Spinal cord (tissue), 10 donors: ENCODE data around the gene TENT5C. TPM values are rescaled to one million over a fixed set of nuclear protein-coding genes. Genes with fewer than 3 reads are reported as not detected.
"Not testable (repeated sequence)": the region's sequence is repeated elsewhere in the genome, so short reads cannot be mapped to it uniquely, and the experiment has no call there.

Experiments used
- DNase-seq, 6 donors: peaks; one replicate each; pipeline versions ENCODE4 v3.0.0 to v3.0.0-alpha.2; 2013 to 2015; ENCODE audit warnings: low spot score in 6 of 6, low read depth in 4 of 6
- H3K27ac ChIP-seq: one replicate; pipeline ENCODE4 v1.5.1; 2013; ENCODE audit warnings: low read depth, low read length, control low read depth
- H3K27me3 ChIP-seq: one replicate; pipeline ENCODE4 v1.6.1; 2013; ENCODE audit warnings: low read length; ENCODE audit not compliant: control insufficient read depth, insufficient read depth
- H3K36me3 ChIP-seq: one replicate; pipeline ENCODE4 v1.6.1; 2013; ENCODE audit warnings: low read length; ENCODE audit not compliant: control insufficient read depth, insufficient read depth
- H3K4me1 ChIP-seq: one replicate; pipeline ENCODE4 v1.6.1; 2013; ENCODE audit warnings: low read length; ENCODE audit not compliant: control insufficient read depth, insufficient read depth
- H3K4me3 ChIP-seq: one replicate; pipeline ENCODE4 v1.5.1; 2013; ENCODE audit warnings: low read depth, low read length, control low read depth
- H3K9me3 ChIP-seq: one replicate; pipeline ENCODE4 v1.6.1; 2013; ENCODE audit warnings: low read length; ENCODE audit not compliant: control insufficient read depth, insufficient read depth
- WGBS: methylation state at CpG from one replicate; pipeline ENCODE4 v1.1.5; 2013; ENCODE audit warnings: missing lambda C conversion rate; ENCODE audit not compliant: insufficient coverage; 5-methylcytosine and 5-hydroxymethylcytosine counted together
- long read RNA-seq, 4 donors: transcript quantifications; one replicate each; lab custom pipeline, GENCODE V29; 2026
- polyA plus RNA-seq, 2 donors: library from polyadenylated mRNA; unstranded; fragments of 120-200 nt; gene quantifications; one replicate each; pipeline ENCODE4 v1.2.1, GENCODE V29; 2013; ENCODE audit not compliant: insufficient read length in 2 of 2
- total RNA-seq, 2 donors: library from RNA; depleted of rRNA in 1 of 2; stranded (reverse); fragments of 120-200 nt in 1 of 2; fragments of >200 nt in 1 of 2; gene quantifications; one replicate each; pipeline versions ENCODE4 v1.2.3 to v1.2.4, GENCODE V29; 2013 to 2014
- donor health status: healthy.

Gene TENT5C
- total RNA-seq, result 10 to 100 TPM; 15.3 to 42.1 TPM
- polyA plus RNA-seq, result 1 to 10 TPM; 2.0 to 2.3 TPM
- long read RNA-seq, donor 1, result 0 reads
- long read RNA-seq, donor 2, full-length matches to known transcripts, result 1 of 8 reads
- long read RNA-seq, donor 2, partial matches to known transcripts, result 7 of 8 reads
- long read RNA-seq, donor 2, other reads (novel, unspliced or antisense), result 0 of 8 reads
- long read RNA-seq, donor 3, result 0 reads
- long read RNA-seq, donor 4, full-length matches to known transcripts, result 2 of 2 reads
- long read RNA-seq, donor 4, partial matches to known transcripts, result 0 of 2 reads
- long read RNA-seq, donor 4, other reads (novel, unspliced or antisense), result 0 of 2 reads

- peak; percentile 82 to 98 (median 87) for DNase-seq
- under 1% methylated on average over 79 of the region's 79 CpGs for WGBS
- peak within 1 kb of the TSS; percentile 78 for H3K4me3 ChIP-seq
- no peaks in the 10 kb centered on the region for H3K36me3 ChIP-seq
- H3K4me1 ChIP-seq, result peaks cover 19% of the 10 kb centered on the region
- peak within 1 kb of the TSS; percentile 86 for H3K27ac ChIP-seq
- no peaks in the 10 kb centered on the region for H3K9me3 ChIP-seq
- peaks cover 30% of the 10 kb centered on the region for H3K27me3 ChIP-seq
These were observed at the start of gene TENT5C for GRCh38 chr1:117605774-117606648. Gene TENT5C (plus strand): TSS chr1:117606048. CDS start chr1:117622869, 16,821 bp downstream.

DNA sequence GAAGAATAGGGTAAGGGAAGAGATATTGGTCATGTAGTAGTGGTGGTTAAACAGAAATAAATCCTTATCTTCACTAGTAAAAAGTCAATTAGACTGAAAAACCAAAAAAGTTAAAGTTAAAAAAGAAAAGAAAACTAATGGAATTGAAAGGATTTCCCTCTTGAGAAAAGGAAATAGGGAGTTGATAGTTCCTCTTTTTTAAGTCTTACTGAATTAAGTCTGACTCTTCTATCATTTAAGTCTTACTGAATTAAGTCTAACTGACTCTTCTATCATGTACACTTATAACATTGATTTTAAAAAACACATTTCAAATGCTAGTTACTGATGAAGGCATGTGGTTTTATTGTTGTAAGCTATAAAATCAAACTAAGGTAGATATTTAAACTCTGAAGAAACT, 49.5 kb upstream of the TENT5C start:
- DNase-seq, result no peak
- Histone ChIP-seq H3K9me3 (no peaks in the 10 kb centered on the region), H3K27ac (no peak overlapping the region), H3K36me3 (no peaks in the 10 kb centered on the region), H3K27me3 (no peaks in the 10 kb centered on the region), H3K4me3 (no peak overlapping the region), H3K4me1 (no peaks in the 10 kb centered on the region)

DNA sequence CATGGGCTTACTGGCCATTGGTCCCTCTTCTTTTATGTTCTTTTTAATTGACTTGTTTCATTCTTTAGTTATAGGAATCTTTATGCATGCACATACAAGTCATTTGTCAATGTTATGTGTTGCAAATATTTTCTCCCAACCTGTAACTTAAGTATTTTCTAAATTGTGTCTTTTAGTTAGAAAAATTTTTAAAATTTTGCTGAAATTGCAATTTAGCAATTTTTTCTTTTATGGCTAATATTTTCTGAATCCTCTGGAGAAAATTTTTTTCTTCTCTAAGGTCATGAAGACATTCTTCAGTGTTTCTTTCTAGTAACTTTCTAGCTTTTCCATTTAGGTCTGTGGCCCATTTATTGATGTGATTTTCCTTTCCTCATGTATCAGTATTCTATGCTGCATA, 48.9 kb upstream of the TENT5C start:
- H3K4me1 ChIP-seq, result no peaks in the 10 kb centered on the region
- DNase-seq, result no peak
- no peak overlapping the region for H3K4me3 ChIP-seq
- H3K36me3 ChIP-seq, result no peaks in the 10 kb centered on the region
- H3K9me3 ChIP-seq, result no peaks in the 10 kb centered on the region
- H3K27ac ChIP-seq, result no peak overlapping the region
- no peaks in the 10 kb centered on the region for H3K27me3 ChIP-seq

GRCh38 chr1:117558451-117558850, 47.4 kb upstream of the TENT5C start:
- DNase-seq, H3K9me3 ChIP-seq, H3K36me3 ChIP-seq: not testable (repeated sequence)

DNA sequence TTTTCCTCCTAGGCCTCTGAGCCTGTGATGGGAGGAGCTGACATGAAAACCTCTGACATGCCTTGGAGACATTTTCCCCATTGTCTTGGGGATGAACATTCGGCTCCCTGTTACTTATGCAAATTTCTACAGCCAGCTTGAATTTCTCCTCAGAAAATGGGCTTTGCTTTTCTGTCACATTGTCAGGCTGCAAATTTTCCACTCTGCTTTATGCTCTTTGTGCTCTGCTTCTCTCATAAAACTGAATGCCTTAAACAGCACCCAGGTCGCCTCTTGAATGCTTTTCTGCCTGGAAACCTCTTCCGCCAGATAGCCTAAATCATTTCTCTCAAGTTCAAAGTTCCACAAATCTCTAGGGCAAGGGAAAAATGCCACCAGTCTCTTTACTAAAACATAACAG, 46.7 kb upstream of the TENT5C start:
- H3K9me3 ChIP-seq, result no peaks in the 10 kb centered on the region
- no peaks in the 10 kb centered on the region for H3K4me1 ChIP-seq
- WGBS, result 72% methylated on average over 3 of the region's 3 CpGs
- no peak for DNase-seq
- no peaks in the 10 kb centered on the region for H3K36me3 ChIP-seq
- H3K4me3 ChIP-seq, result no peak overlapping the region
- H3K27ac ChIP-seq, result no peak overlapping the region
- H3K27me3 ChIP-seq, result no peaks in the 10 kb centered on the region

More at GRCh38 chr1:117558451-117558850, 47.4 kb upstream of the TENT5C start:
- H3K4me1 ChIP-seq, H3K27ac ChIP-seq, H3K27me3 ChIP-seq, H3K4me3 ChIP-seq: not testable (repeated sequence)

- Histone ChIP-seq H3K4me3 (no peak overlapping the region), H3K27me3 (no peaks in the 10 kb centered on the region), H3K4me1 (no peaks in the 10 kb centered on the region), H3K27ac (no peak overlapping the region), H3K9me3 (no peaks in the 10 kb centered on the region), H3K36me3 (no peaks in the 10 kb centered on the region)
- DNase-seq, result no peak
- no CpG with 5 or more reads among the region's 3 CpGs for WGBS
These were observed 45.9 kb upstream of the TENT5C start for GRCh38 chr1:117559985-117560384.

DNA sequence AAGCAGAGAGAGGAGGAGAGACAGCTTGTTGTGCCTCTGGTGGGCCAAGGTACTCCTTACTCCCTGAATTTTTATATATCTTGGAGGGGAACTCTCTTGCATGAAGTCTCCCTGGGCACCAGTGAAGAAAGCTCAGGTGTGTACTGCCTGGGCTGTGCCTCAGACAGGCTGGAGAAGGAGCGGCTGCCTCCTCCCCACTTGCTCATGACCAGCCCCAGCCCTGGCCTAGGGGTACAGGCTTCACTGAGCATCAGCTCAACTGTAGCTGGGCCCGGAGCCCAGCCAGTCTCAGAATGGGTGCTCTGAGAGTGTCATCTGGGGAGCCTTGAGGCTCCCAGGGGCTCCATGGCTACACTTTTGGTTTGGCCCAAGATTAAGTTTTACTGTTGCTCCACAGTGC, 44.8 kb upstream of the TENT5C start:
- H3K27ac ChIP-seq, result no peak overlapping the region
- no peaks in the 10 kb centered on the region for H3K9me3 ChIP-seq
- WGBS, result 83% methylated on average over 1 of the region's 2 CpGs
- no peaks in the 10 kb centered on the region for H3K36me3 ChIP-seq
- no peaks in the 10 kb centered on the region for H3K4me1 ChIP-seq
- no peak overlapping the region for H3K4me3 ChIP-seq
- no peak for DNase-seq
- no peaks in the 10 kb centered on the region for H3K27me3 ChIP-seq

DNA sequence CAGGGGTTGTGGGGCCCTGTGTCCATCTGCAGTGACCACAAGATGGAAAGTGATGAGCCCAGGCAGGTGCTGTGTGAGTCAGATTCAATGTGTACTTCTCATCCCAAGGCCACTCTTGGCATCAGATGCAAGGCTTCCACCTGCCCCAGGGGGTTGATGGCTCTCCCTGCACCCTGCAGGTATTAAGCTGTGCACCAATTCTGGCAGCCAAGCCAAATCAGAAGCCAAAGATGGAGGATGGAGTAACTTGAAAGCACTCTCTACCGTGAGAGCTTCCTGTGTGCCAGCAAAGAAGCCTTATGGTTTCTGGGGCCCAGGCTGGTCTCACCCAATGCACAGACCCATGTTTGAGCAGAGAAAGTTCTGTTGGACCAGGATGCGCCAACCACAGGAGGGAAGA, 44.3 kb upstream of the TENT5C start:
- Histone ChIP-seq H3K4me1 (no peaks in the 10 kb centered on the region), H3K36me3 (no peaks in the 10 kb centered on the region), H3K27ac (no peak overlapping the region), H3K9me3 (no peaks in the 10 kb centered on the region), H3K27me3 (no peaks in the 10 kb centered on the region), H3K4me3 (no peak overlapping the region)
- no peak for DNase-seq
- 88% methylated on average over 1 of the region's 2 CpGs for WGBS

DNA sequence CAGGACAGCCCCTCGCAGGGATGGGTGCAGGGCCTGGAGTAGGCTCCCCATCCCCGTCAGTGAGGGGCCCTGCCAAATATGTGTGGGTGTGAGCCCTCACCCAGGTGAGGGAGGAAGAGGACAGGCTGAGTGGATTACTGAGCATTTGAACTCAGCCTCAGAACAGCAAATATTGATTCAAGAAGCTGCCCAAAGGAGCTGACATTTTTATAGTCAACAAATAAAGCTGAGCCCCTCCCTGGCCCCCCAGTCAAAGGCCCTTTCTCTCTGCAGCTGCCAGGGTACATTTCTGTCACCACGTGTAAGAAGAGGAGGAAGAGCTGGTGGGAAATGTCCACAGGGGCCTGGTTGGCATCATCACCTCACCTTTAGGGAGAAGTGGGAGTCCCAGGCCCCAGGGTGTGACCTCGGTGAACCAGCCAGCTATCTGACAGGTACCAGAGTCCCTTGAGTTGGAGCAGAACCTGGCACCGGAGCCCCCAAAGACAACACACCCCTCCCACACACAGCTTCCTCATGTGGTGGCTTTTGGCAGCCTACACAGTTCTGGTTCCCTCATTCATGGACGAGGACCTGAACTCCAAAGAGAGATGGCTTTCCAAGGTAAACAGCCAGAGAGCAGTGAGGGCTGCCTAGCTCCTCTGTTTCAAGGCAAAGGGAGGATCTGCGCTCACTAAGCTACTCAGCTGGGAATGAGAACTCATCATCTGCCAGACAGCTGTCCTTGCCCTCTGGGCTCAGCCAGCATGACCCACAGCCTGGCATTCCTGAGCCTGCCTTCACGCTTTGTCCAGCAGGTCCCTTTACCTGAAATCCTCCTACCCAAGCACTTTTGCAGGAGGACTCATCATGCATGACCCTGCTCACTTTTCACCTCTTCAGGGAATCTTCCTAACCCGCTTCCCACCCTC, 43.0 kb upstream of the TENT5C start:
- H3K27me3 ChIP-seq, result no peaks in the 10 kb centered on the region
- WGBS, result 83% methylated on average over 6 of the region's 9 CpGs
- H3K27ac ChIP-seq, result no peak overlapping the region
- DNase-seq, result no peak
- H3K36me3 ChIP-seq, result no peaks in the 10 kb centered on the region
- H3K4me3 ChIP-seq, result no peak overlapping the region
- H3K4me1 ChIP-seq, result no peaks in the 10 kb centered on the region
- no peaks in the 10 kb centered on the region for H3K9me3 ChIP-seq
